ENCODE data around the gene KCNQ4. TPM values are rescaled to one million over a fixed set of nuclear protein-coding genes. Genes with fewer than 3 reads are reported as not detected.
A peak's percentile ranks its signal among the peaks of the same experiment; 100 is the strongest.

Gene KCNQ4
- polyA plus RNA-seq, 1 donor from 2014 or later: not detected

DNA sequence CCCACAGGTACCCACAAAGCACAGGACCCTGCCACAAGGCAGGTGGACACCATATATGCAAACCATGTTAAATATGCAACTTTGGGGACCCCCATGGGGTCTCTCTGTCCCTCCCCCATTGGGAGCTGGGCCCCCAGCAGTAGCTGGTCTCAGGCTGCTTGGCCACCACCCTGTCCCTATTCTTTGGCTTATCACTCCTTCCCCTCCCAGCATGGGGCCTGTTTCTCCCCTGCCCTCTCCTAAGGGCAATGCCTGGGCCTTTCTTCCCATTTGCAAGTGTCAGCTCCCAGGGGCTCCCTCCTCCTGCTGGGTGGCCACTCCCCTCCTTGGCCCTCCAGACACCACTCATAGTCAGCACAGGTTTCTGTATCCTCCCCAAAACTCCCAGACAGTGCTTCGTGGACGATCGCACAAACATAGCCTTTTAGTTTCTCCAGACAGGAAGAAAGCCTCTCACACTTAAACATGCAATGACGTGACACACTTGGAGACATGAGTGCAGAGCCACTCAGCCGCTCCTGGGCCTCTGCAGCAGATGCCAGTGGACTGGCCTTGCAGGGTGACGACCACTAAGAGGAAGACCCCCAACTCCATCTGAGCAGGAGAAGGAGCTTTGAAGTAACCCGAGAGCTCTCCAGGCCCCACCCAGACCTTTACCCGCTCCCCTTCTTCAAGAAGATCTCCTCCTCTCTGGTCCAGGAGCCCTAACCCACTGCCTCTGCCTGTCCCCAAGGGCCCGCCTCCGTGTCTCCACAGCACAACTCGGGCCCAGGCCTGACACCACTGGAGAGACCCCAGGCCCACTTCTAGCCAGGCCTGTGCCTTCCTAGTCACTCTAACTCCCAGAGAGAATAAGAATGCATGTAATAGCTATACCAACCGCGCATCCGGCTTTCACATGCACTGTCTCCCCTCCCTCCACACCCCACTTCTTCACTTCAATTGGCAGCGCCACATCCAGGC is 55.7 kb downstream of the KCNQ4 start:
- H3K27ac Mint-ChIP-seq: peak overlapping the region in 1 of 3 donors; percentile 41
- H3K4me3 Mint-ChIP-seq: no peak overlapping the region
- H3K36me3 Mint-ChIP-seq: no peaks in the 10 kb centered on the region
- H3K4me1 Mint-ChIP-seq: no peaks in the 10 kb centered on the region
- H3K27me3 Mint-ChIP-seq: peaks cover 13% of the 10 kb centered on the region
- peaks cover 0 to 6% (median 2%) of the 10 kb centered on the region in 3 donors for H3K9me3 Mint-ChIP-seq

DNA sequence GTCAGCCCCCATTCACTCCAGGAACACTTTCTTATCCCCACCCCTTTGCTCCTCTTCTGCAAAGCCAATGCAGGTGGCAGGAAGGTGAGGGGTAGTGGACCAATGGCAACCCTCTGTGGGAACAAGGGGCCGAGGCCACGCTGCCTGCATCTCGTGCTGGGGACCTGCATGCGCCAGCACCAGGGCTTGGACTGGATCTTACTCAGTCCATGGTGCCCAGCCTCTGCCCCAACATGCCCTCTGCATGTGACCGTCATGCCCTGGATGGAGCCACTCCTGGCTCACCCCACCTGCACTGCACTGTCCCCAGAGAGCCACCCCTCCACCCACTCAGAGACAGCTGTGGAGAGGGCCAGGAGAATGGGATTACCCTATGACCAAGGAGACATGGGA is 56.4 kb downstream of the KCNQ4 start:
- Mint-ChIP-seq H3K27me3 (peaks cover 13% of the 10 kb centered on the region), H3K36me3 (no peaks in the 10 kb centered on the region), H3K9me3 (peaks cover 0 to 6% (median 2%) of the 10 kb centered on the region in 3 donors), H3K4me3 (no peak overlapping the region), H3K27ac (no peak overlapping the region), H3K4me1 (peaks cover 0 to 3% (median 2%) of the 10 kb centered on the region in 3 donors)

DNA sequence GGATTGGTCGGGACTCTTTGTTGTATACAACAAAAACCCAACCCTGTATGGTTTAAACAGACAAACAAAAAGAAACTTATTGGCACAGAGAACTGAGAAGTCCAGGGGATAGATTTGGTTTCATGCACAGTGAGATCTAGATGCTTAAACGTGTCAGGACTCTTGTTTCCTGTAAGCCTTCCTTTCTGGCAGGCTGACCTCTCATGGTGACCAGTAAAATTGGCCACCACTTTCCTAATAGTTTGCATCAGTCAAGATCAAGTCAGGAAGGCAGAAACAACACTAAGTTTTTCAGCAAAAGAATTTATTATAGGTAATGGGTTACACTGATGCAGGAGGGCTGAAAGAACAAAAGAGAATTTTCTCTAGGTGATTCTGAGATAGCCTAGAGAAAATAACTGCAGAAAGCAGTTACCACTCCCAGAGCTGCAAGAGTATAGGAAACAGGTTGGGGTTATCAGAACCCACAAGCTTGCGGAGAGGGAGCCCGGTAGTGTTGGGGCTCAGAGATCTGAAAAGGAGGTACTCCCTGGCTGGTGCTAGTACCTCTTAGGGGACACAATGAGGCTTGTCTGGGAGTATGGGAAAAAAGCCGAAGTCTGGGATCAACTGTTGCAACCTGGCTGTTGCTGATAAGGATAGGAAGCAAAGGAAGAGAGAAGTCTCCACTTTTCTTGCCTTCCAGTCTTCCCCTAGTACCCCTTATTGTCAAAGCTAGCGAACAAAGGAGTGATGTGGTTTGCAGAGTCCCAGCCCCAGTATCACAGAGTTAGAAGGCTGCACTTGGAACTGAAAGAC is 57.1 kb downstream of the KCNQ4 start:
- no peak overlapping the region for H3K27ac Mint-ChIP-seq
- H3K4me3 Mint-ChIP-seq: no peak overlapping the region
- peaks cover 13% of the 10 kb centered on the region for H3K27me3 Mint-ChIP-seq
- H3K4me1 Mint-ChIP-seq: peaks cover 0 to 4% (median 3%) of the 10 kb centered on the region in 3 donors
- H3K36me3 Mint-ChIP-seq: no peaks in the 10 kb centered on the region
- H3K9me3 Mint-ChIP-seq: peaks cover 0 to 6% (median 2%) of the 10 kb centered on the region in 3 donors

DNA sequence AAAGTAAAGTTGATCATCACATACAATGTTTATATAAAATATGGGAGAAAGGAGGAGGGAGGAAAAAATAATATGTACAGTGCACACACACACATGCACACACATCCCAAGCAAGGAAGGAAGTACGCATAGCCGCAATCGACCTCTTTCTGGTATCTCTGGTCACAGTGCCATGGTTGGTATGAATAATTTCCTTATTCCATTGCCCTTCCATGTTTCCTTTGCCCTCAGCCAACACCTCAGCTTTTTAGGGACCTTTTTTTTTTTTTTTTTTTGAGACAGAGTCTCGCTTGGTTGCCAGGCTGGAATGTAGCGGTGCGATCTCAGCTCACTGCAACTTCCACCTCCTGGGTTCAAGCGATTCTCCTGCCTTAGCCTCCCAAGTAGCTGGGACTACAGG is 58.0 kb downstream of the KCNQ4 start:
- no peak overlapping the region for H3K4me3 Mint-ChIP-seq
- H3K4me1 Mint-ChIP-seq: peaks cover 0 to 4% (median 3%) of the 10 kb centered on the region in 3 donors
- H3K27ac Mint-ChIP-seq: no peak overlapping the region
- H3K36me3 Mint-ChIP-seq: no peaks in the 10 kb centered on the region
- H3K27me3 Mint-ChIP-seq: peaks cover 13% of the 10 kb centered on the region
- H3K9me3 Mint-ChIP-seq: peaks cover 0 to 6% (median 2%) of the 10 kb centered on the region in 3 donors

DNA sequence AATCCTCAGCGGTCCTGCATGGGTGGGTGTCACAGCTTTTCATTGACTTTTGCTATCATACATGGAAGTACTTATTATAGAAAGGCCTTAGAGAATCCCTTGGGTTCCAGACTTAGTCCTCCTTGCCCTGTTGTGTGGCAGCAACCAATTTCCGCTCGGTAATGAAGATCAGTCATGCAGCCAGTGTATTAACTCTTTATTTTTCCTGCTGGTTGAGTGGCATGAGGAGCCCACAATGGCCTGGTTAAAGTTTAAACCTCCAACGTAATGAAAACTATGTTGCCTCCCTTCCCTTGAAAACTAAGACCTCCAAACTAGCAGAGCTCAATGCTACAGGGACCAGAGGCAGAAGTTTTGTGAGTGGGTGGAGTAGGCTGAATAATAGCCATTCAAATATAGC is 58.6 kb downstream of the KCNQ4 start:
- peaks cover 13% of the 10 kb centered on the region for H3K27me3 Mint-ChIP-seq
- no peak overlapping the region for H3K27ac Mint-ChIP-seq
- peaks cover 0 to 4% (median 3%) of the 10 kb centered on the region in 3 donors for H3K4me1 Mint-ChIP-seq
- peaks cover 0 to 6% (median 2%) of the 10 kb centered on the region in 3 donors for H3K9me3 Mint-ChIP-seq
- H3K4me3 Mint-ChIP-seq: no peak overlapping the region
- H3K36me3 Mint-ChIP-seq: no peaks in the 10 kb centered on the region

DNA sequence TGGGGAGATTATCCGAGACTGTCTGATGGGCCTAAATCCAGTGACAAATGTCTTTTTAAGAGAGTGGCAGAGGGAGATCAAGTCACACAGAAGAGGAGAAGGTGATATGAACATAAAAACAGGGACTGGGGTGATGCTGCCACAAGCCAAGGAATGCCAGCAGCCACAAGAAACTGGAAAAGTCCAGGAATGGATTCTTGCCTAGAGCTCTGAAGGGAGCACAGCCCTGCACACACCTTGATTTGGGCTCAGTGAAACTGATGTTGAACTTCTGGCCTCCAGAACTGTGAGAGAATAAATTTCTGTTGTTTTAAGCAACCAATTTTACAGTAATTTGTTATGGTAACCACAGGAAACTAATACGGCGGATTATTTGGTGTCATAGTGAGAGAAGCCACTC is 59.1 kb downstream of the KCNQ4 start:
- Mint-ChIP-seq H3K27ac (no peak overlapping the region), H3K27me3 (peaks cover 13% of the 10 kb centered on the region), H3K4me3 (no peak overlapping the region), H3K4me1 (peaks cover 0 to 4% (median 3%) of the 10 kb centered on the region in 3 donors), H3K9me3 (peaks cover 0 to 6% (median 2%) of the 10 kb centered on the region in 3 donors), H3K36me3 (no peaks in the 10 kb centered on the region)

DNA sequence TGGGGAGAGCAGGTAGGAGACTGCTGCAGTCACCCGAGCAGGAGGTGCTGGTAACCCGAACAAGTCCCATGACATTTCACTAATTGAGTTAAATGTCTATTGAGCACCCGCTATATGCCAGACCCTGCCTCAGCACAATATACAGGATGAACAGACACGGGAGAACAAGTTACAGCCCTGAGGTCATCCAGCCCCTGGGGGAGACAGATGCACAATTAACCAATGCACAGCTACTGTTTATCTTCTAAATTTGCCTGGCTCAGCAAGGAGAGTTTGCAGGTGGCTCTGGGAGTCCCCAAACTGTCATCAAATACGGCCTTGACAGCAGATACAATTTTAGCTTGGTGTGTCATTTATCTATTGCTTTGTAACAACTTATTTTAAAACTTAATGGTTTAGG is 60.5 kb downstream of the KCNQ4 start:
- H3K4me1 Mint-ChIP-seq: peaks cover 0 to 4% (median 3%) of the 10 kb centered on the region in 3 donors
- H3K9me3 Mint-ChIP-seq: peaks cover 0 to 6% (median 2%) of the 10 kb centered on the region in 3 donors
- H3K36me3 Mint-ChIP-seq: peaks cover 5% of the 10 kb centered on the region
- no peak overlapping the region for H3K4me3 Mint-ChIP-seq
- H3K27ac Mint-ChIP-seq: no peak overlapping the region
- H3K27me3 Mint-ChIP-seq: peaks cover 13% of the 10 kb centered on the region

DNA sequence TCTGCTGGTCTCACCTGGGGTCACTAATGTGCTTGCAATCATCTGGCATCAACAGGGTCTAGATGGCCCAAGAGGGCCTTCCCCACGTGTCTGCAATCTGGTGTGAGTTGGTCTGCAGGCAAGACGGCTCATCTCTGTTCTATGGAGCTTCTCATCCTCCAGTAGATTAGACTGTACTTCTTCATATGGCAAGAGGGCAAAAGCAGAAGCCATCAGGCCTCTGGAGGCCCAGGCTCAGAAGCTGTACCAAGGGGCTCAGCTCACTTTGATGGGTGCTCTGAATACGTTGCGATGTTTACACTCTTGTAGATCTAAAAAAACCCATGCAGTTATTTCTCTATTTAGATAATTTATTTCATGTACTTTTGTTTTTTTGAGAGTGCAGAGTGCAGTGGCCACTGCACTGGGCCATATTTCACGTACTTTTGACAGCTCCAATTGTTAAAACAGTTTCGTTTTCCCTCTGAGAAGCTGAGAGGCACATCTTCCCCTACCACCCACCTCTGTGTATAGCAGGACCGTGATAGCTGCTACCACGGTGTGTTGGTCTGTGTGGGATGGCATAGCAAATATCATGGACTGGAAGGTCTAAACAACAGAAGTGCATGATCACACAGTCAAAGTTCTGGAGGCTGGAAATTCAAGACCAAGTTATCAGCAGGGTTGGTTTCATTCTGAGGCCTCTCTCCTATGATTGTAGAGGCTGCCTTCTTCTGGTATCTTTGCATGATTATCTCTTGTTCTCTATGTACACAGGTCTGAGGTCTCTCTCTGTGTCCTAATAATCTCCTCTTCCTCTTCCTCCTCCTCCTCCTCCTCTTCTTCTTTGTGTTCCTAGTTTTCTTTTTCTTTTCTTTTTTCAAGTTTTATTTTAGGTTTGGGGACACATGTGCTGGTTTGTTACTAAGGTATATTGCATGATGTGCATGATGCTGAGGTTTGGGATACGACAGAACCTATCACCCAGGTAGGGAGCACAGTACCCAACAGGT is 61.6 kb downstream of the KCNQ4 start:
- peaks cover 4 to 8% (median 5%) of the 10 kb centered on the region in 3 donors for H3K4me1 Mint-ChIP-seq
- H3K27me3 Mint-ChIP-seq: peaks cover 13% of the 10 kb centered on the region
- H3K9me3 Mint-ChIP-seq: peaks cover 0 to 6% (median 2%) of the 10 kb centered on the region in 3 donors
- H3K27ac Mint-ChIP-seq: peak overlapping the region in 2 of 3 donors; percentile 28 to 59
- peak overlapping the region in 2 of 4 donors; percentile 13 to 32 for H3K4me3 Mint-ChIP-seq
- peaks cover 5% of the 10 kb centered on the region for H3K36me3 Mint-ChIP-seq

DNA sequence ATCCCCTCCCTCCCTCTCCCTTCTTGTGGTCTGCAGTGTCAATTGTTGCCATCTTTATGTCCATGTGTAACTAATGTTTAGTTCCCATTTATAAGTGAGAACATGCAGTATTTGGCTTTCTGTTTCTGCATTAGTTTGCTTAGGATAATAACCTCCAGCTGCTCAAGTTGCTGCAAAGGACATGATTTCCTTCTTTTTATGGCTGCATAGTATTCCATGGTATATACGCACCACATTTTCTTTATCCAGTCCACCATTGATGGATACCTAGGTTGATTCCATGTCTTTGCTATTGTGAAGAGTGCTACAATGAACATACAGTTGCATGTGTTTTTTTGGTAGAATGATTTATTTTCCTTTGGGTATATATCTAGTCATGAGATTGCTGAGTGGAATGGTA is 62.3 kb downstream of the KCNQ4 start:
- Mint-ChIP-seq H3K4me3 (no peak overlapping the region), H3K9me3 (peaks cover 0 to 6% (median 2%) of the 10 kb centered on the region in 3 donors), H3K4me1 (peaks cover 5 to 8% (median 5%) of the 10 kb centered on the region in 3 donors), H3K36me3 (peaks cover 5% of the 10 kb centered on the region), H3K27me3 (peaks cover 8% of the 10 kb centered on the region), H3K27ac (no peak overlapping the region)

DNA sequence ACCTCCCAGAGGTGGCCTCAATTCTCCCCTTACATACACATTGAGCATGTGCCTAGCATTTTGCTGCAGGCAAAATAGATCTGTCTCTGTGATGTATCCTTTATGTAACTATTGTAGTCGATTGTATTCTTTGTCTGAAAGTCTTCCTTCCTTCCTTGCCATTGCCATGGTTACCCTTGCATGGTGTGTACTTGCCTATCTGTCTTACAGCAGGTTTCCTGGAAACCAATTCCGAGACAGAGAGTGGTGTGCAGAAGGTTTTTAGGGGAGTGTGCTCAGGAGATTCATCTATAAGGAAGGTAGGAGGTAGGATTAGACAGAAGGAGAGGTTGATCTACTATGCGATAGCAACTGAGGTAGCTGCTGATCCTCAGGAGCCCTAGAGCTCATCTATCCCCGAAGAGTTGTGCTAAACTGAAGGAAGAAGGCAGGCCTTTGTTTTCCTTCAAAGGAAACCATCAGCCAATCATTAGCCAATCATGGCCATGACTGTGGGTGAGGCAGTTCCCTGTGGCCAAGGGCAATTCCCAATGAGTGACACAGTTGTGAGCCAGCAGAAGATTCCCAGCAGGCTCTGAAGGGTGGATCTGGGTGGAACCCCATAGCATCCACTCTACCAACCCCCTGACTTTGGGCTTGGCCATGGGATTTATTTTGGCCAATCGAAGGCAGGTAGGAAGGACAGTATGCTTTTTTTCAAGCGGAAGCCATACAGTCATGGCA is 63.6 kb downstream of the KCNQ4 start:
- no peak overlapping the region for H3K4me3 Mint-ChIP-seq
- peaks cover 1% of the 10 kb centered on the region for H3K27me3 Mint-ChIP-seq
- H3K9me3 Mint-ChIP-seq: peaks cover 0 to 6% (median 2%) of the 10 kb centered on the region in 3 donors
- H3K27ac Mint-ChIP-seq: no peak overlapping the region
- H3K4me1 Mint-ChIP-seq: peaks cover 5 to 8% (median 5%) of the 10 kb centered on the region in 3 donors
- peaks cover 5% of the 10 kb centered on the region for H3K36me3 Mint-ChIP-seq

DNA sequence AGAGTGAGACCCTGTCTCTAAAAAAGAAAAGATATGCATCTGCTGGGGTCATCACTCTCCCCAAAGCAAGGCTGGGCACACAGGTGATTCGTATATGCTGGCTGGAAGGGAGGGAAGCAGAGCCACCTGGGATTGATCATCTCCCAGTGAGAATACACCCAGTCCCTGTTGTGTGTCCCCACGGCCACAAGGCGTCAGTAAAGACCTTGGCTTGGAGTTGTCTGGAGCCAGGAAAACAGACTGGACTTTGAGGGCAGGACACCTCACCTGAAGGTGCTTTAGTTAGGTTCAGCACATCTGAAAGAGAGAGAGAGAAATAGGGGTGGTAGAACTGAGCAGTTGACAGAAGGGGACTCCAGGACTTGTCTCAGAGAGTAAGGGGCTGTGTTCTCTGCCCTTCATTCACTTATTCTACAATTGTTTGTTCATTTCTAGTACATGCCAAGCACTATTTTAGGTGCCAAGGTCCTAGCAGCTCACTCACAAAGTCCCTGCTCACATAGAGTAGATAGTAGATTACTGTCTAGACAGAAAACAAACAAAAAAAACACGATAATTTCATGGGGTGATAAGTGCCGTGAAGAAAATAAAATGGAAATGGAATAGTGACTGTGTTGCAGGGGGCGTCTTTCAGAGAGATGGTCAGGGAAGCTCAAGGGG is 65.1 kb downstream of the KCNQ4 start:
- no peaks in the 10 kb centered on the region for H3K9me3 Mint-ChIP-seq
- no peaks in the 10 kb centered on the region for H3K27me3 Mint-ChIP-seq
- peaks cover 5 to 8% (median 5%) of the 10 kb centered on the region in 3 donors for H3K4me1 Mint-ChIP-seq
- peaks cover 5% of the 10 kb centered on the region for H3K36me3 Mint-ChIP-seq
- H3K4me3 Mint-ChIP-seq: no peak overlapping the region
- H3K27ac Mint-ChIP-seq: peak overlapping the region in 1 of 3 donors; percentile 33

DNA sequence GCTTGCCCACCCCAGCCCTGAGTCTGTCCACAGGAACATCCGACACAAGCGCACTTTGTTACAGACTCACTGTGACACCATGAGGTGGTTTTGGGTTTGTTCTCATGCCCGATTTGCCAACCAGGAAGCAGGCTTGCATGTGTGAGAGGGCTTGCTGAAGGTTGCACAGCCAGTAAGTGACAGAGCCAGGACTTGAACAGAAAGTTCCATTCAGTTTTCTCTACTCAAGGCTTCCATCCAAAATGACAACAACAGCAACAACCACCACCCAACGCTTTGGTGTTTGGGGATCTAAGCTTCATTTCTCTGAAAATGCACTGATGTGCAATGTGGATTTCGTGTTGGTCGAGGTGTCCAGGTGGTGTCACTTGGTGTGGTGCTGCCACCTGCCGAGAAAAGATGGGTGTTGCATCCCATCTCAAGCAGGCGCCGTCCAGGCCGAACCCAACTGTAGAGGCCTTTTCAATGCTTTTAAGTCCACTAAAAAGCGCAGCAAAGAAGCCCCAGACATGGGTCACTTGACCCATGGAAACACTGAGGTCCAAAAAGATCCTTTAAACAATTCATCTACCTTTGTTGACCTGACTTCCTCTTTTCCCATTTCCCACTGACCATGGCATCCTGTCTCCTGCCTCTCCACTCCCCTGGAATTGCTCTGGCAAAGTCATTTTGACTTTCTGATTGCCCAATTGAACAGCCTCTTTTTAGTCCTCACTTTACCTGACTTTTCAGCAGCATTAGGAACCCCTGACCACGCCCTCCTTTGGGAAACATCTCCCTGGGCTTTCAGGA is 66.4 kb downstream of the KCNQ4 start:
- Mint-ChIP-seq H3K27ac (no peak overlapping the region), H3K36me3 (peaks cover 5% of the 10 kb centered on the region), H3K4me1 (peaks cover 2 to 7% (median 5%) of the 10 kb centered on the region in 3 donors), H3K27me3 (no peaks in the 10 kb centered on the region), H3K9me3 (no peaks in the 10 kb centered on the region), H3K4me3 (peak overlapping the region in 1 of 4 donors; percentile 34)

Measured in IgD-negative memory B cell (primary cell).